K562 (cell line): ENCODE measurements around the gene BTBD2. TPM values are rescaled to one million over a fixed set of nuclear protein-coding genes. Genes with fewer than 3 reads are reported as not detected.
A peak's percentile ranks its signal among the peaks of the same experiment; 100 is the strongest.

Source experiments
- ATAC-seq: fragments of 200-7000 bp; cut with Tn5 transposase; 3 replicates; pipeline ENCODE4 v1.9.1; 2020; ENCODE audit warnings: moderate library complexity
- BruUV-seq: library from RNA; stranded (reverse); fragments of 400-500 nt; replicated peaks from 2 replicates; lab custom pipeline; 2021; lab: Mats Ljungman, UMichigan
- CTCF ChIA-PET: fragments of 300-600 bp; formaldehyde crosslinking; extraction: SDS; loops from one replicate; lab custom pipeline; 2021; ENCODE audit warnings: low intra/inter-chr PET ratio; lab: Yijun Ruan, JAX
- POLR2A ChIA-PET: fragments of 300-600, 350-650 bp; sonication (Branson Sonifier 250); formaldehyde crosslinking; extraction: SDS; loops from one replicate; lab custom pipeline; 2021; ENCODE audit warnings: antibody characterized with exemption, inconsistent platforms; lab: Yijun Ruan, JAX
- DNase-seq, 4 experiments: peaks; one replicate each; pipeline versions ENCODE4 v3.0.0 to v3.0.0-alpha.2; 2011 to 2018; ENCODE audit warnings: low spot score in 3 of 4, mixed read lengths in 3 of 4; ENCODE audit errors: extremely low read depth in 1 of 4
- FAIRE-seq: peaks from 2 replicates; lab custom pipeline; 2011; peaks lifted over from hg19 to GRCh38; lab: Jason Lieb, UNC
- H2AFZ ChIP-seq: 2 replicates; pipeline ENCODE4 v1.6.0; 2011; ENCODE audit warnings: low read depth, low read length, control low read depth, inconsistent platforms
- H3K27ac ChIP-seq: fragments of 200-600 bp; 3 replicates; pipeline ENCODE4 v1.8.0; 2011; ENCODE audit warnings: low read depth, mild to moderate bottlenecking, control low read depth, inconsistent platforms, low read length, moderate library complexity, mixed read lengths; ENCODE audit errors: extremely low read depth
- H3K27me3 ChIP-seq, 2 experiments: fragments of 300-600 bp in 1 of 2; 2 replicates in 1 of 2; 3 replicates in 1 of 2; pipeline versions ENCODE4 v1.6.0 to v1.8.0; 2011; ENCODE audit warnings: inconsistent platforms in 2 of 2, low read length in 2 of 2, mild to moderate bottlenecking in 1 of 2, mixed read lengths in 1 of 2, moderate library complexity in 1 of 2; ENCODE audit not compliant: control insufficient read depth in 2 of 2, insufficient read depth in 2 of 2
- H3K36me3 ChIP-seq: fragments of 300-600 bp; 3 replicates; pipeline ENCODE4 v1.8.0; 2011; ENCODE audit warnings: mild to moderate bottlenecking, low read length, inconsistent platforms; ENCODE audit not compliant: control insufficient read depth, insufficient read depth
- H3K4me1 ChIP-seq, 2 experiments: fragments of 200-600 bp in 1 of 2; replicated peaks in 1 of 2; 2 replicates in 1 of 2; 3 replicates in 1 of 2; pipeline versions ENCODE4 v1.5.1 to v1.8.0; 2011; ENCODE audit warnings: inconsistent platforms in 2 of 2, low read length in 2 of 2, mild to moderate bottlenecking in 1 of 2, mixed read lengths in 1 of 2, moderate library complexity in 1 of 2; ENCODE audit not compliant: control insufficient read depth in 2 of 2, insufficient read depth in 2 of 2
- H3K4me2 ChIP-seq: 2 replicates; pipeline ENCODE4 v1.6.1; 2011; ENCODE audit warnings: low read length, control low read depth, inconsistent platforms, mixed read lengths; ENCODE audit not compliant: insufficient read depth
- H3K4me3 ChIP-seq: fragments of 200-600 bp; sonication (generic), shearing (Covaris generic); 2 replicates; pipeline ENCODE4 v1.5.1; 2016; ENCODE audit warnings: control low read depth, inconsistent platforms
- H3K79me2 ChIP-seq: fragments of 200-600 bp; 3 replicates; pipeline ENCODE4 v1.8.0; 2011; ENCODE audit warnings: low read length, inconsistent platforms; ENCODE audit not compliant: control insufficient read depth, insufficient read depth
- H3K9ac ChIP-seq, 2 experiments: 2 replicates each; pipeline versions ENCODE4 v1.6.0 to v1.6.1; 2011; ENCODE audit warnings: low read depth in 2 of 2, low read length in 2 of 2, control low read depth in 1 of 2, inconsistent platforms in 1 of 2, mild to moderate bottlenecking in 1 of 2, mixed read lengths in 1 of 2; ENCODE audit not compliant: insufficient read depth in 1 of 2
- H3K9me1 ChIP-seq: one replicate; pipeline ENCODE4 v1.6.0; 2011; ENCODE audit warnings: inconsistent platforms, mild to moderate bottlenecking, low read length, moderate library complexity; ENCODE audit not compliant: control insufficient read depth, insufficient read depth
- H3K9me3 ChIP-seq: replicated peaks from 2 replicates; pipeline ENCODE4 v1.5.1; 2011; ENCODE audit warnings: low read depth, low read length, inconsistent platforms; ENCODE audit not compliant: control insufficient read depth, insufficient read depth
- H4K20me1 ChIP-seq: replicated peaks from 2 replicates; pipeline ENCODE4 v1.6.1; 2011; ENCODE audit warnings: low read length, inconsistent platforms, mixed read lengths; ENCODE audit not compliant: control insufficient read depth, insufficient read depth
- BRCA1 ChIP-seq, 2 experiments: fragments of 450-650 bp in 1 of 2; sonication (generic) in 1 of 2; formaldehyde crosslinking in 1 of 2; IDR thresholded peaks; 2 replicates each; pipeline versions ENCODE4 v1.5.0 to v1.6.1; 2017 to 2020; ENCODE audit warnings: mild to moderate bottlenecking in 1 of 2, missing genetic modification reagents in 1 of 2
- CBX1 ChIP-seq: sonication (generic); IDR thresholded peaks from 2 replicates; pipeline ENCODE4 v1.6.1; 2016; ENCODE audit warnings: antibody characterized with exemption, low read depth, mild to moderate bottlenecking
- CSDE1 ChIP-seq, 2 experiments: fragments of 450-650 bp; IDR thresholded peaks; 2 replicates each; pipeline ENCODE4 v1.6.1; 2016; ENCODE audit warnings: mild to moderate bottlenecking in 1 of 2
- MCM2 ChIP-seq: fragments of 450-650 bp; IDR thresholded peaks from 2 replicates; pipeline ENCODE4 v1.6.1; 2017; ENCODE audit warnings: low read depth, mild to moderate bottlenecking
- NFYB ChIP-seq: IDR thresholded peaks from 2 replicates; pipeline ENCODE4 v1.6.1; 2011; ENCODE audit warnings: mild to moderate bottlenecking, moderate library complexity; ENCODE audit not compliant: insufficient read length; ENCODE audit errors: extremely low read depth
- NR2C2 ChIP-seq, 2 experiments: fragments of 200-800 bp in 1 of 2; sonication (Bioruptor generic) in 1 of 2; sonication (generic) in 1 of 2; formaldehyde crosslinking in 1 of 2; IDR thresholded peaks; 2 replicates each; pipeline versions ENCODE4 v1.6.1 to v1.8.0; 2016 to 2022; ENCODE audit warnings: mild to moderate bottlenecking in 1 of 2, missing compliant biosample characterization in 1 of 2, missing genetic modification characterization in 1 of 2, missing genetic modification reagents in 1 of 2
- PCBP1 ChIP-seq: fragments of 200-400 bp; formaldehyde crosslinking; IDR thresholded peaks from 2 replicates; pipeline ENCODE4 v1.6.1; 2018; ENCODE audit warnings: mild to moderate bottlenecking, low read depth, low read length; ENCODE audit not compliant: poor library complexity, severe bottlenecking
- POLR2A ChIP-seq: fragments of 450-650 bp; conservative IDR thresholded peaks from 2 replicates; pipeline ENCODE4 v1.6.1; 2016
- PRPF4 ChIP-seq: fragments of 200-400 bp; formaldehyde crosslinking; IDR thresholded peaks from one replicate; pipeline ENCODE4 v1.6.1; 2017; ENCODE audit warnings: low read length, low read depth, mild to moderate bottlenecking; ENCODE audit not compliant: insufficient read depth, poor library complexity, severe bottlenecking
- RHOXF2B ChIP-seq: fragments of 250-450 bp; sonication (Bioruptor Pico); conservative IDR thresholded peaks from 2 replicates; pipeline ENCODE4 v1.5.1; 2021
- SIN3A ChIP-seq, 2 experiments: fragments of 150-350 bp in 1 of 2; IDR thresholded peaks; 2 replicates each; pipeline ENCODE4 v1.6.1; 2011 to 2016; ENCODE audit warnings: borderline replicate concordance in 2 of 2, low read depth in 2 of 2, low read length in 2 of 2, mild to moderate bottlenecking in 2 of 2, moderate library complexity in 2 of 2; ENCODE audit not compliant: control insufficient read depth in 1 of 2
- SUPT5H ChIP-seq: fragments of 450-650 bp; IDR thresholded peaks from 2 replicates; pipeline ENCODE4 v1.6.1; 2016
- TCF3 ChIP-seq: sonication (generic); formaldehyde crosslinking; IDR thresholded peaks from 2 replicates; pipeline ENCODE4 v1.4.0; 2020; ENCODE audit warnings: mild to moderate bottlenecking, missing genetic modification reagents
- ZBTB8A ChIP-seq: fragments of 450-650 bp; IDR thresholded peaks from 2 replicates; pipeline ENCODE4 v1.6.1; 2018; ENCODE audit warnings: mild to moderate bottlenecking, moderate library complexity; ENCODE audit not compliant: partially characterized antibody
- ZFX ChIP-seq: sonication (generic); formaldehyde crosslinking; IDR thresholded peaks from 2 replicates; pipeline ENCODE4 v1.8.0; 2022; ENCODE audit warnings: mild to moderate bottlenecking, missing genetic modification reagents, moderate library complexity
- ZNF121 ChIP-seq: sonication (generic); formaldehyde crosslinking; conservative IDR thresholded peaks from 2 replicates; pipeline ENCODE4 v1.8.0; 2022; ENCODE audit warnings: missing genetic modification reagents
- ZNF445 ChIP-seq: fragments of 250-450 bp; sonication (Bioruptor Pico); IDR thresholded peaks from 2 replicates; pipeline ENCODE4 v1.4.0; 2020; ENCODE audit warnings: low read depth, mild to moderate bottlenecking, moderate library complexity
- ZNF584 ChIP-seq: fragments of 200-800 bp; sonication (Bioruptor generic); IDR thresholded peaks from 2 replicates; pipeline ENCODE4 v1.6.1; 2016; ENCODE audit warnings: low read depth, mild to moderate bottlenecking, missing genetic modification characterization, missing compliant biosample characterization
- WGBS: fragments of 100-300 bp; shearing (Covaris generic); methylation state at CpG from one replicate; pipeline ENCODE4 v1.1.6; 2016; ENCODE audit warnings: low coverage, mixed read lengths; ENCODE audit not compliant: insufficient coverage; ENCODE audit errors: missing lambda C conversion rate; 5-methylcytosine and 5-hydroxymethylcytosine counted together
- in situ Hi-C: fragments of 300-500 bp; cut with MboI; formaldehyde crosslinking; loops from 4 replicates; pipeline ENCODE4 v1.15.0; 2018; ENCODE audit warnings: inconsistent platforms, mixed read lengths
- intact Hi-C: fragments of 100-400 bp; cut with micrococcal nuclease; formaldehyde crosslinking; loops from 2 replicates; pipeline ENCODE4 v1.14.2; 2022
- polyA plus RNA-seq, 8 experiments: library from polyadenylated mRNA; depleted of rRNA in 4 of 8; stranded (reverse) in 5 of 8; unstranded in 3 of 8; fragments of >200 nt; fragmentation: Nextera tagmentation in 2 of 8; fragmentation: Illumina TruSeq in 1 of 8; extraction: Ambion mirVana in 2 of 8; extraction: Trizol in 1 of 8; gene quantifications; 2 replicates each; pipeline versions ENCODE4 v1.2.1 to v1.2.3, GENCODE V29; 2011 to 2014; ENCODE audit warnings: inconsistent platforms in 1 of 8, missing spikeins in 1 of 8
- total RNA-seq, 7 experiments: library from RNA; depleted of rRNA in 6 of 7; stranded (reverse); fragments of >200 nt in 6 of 7; fragmentation: Illumina TruSeq in 2 of 7; extraction: Trizol in 2 of 7; gene quantifications; 2 replicates each; pipeline versions ENCODE4 v1.2.1 to v1.2.3, GENCODE V29; 2011 to 2021; ENCODE audit warnings: low replicate concordance in 1 of 7
- TF ChIP-seq, protein P1 (sequence below): fragments of 150-350 bp; IDR thresholded peaks from 2 replicates; pipeline ENCODE4 v1.6.1; 2014; ENCODE audit warnings: low read depth, mild to moderate bottlenecking, low read length, borderline replicate concordance

BTBD2 gene
- total and polyA plus RNA-seq, 9 of the 15 experiments (the other 6 are each of a cell fraction or from before 2014, with no cell fraction given): 0.10 to 15.6 (median 6.9) TPM

DNA sequence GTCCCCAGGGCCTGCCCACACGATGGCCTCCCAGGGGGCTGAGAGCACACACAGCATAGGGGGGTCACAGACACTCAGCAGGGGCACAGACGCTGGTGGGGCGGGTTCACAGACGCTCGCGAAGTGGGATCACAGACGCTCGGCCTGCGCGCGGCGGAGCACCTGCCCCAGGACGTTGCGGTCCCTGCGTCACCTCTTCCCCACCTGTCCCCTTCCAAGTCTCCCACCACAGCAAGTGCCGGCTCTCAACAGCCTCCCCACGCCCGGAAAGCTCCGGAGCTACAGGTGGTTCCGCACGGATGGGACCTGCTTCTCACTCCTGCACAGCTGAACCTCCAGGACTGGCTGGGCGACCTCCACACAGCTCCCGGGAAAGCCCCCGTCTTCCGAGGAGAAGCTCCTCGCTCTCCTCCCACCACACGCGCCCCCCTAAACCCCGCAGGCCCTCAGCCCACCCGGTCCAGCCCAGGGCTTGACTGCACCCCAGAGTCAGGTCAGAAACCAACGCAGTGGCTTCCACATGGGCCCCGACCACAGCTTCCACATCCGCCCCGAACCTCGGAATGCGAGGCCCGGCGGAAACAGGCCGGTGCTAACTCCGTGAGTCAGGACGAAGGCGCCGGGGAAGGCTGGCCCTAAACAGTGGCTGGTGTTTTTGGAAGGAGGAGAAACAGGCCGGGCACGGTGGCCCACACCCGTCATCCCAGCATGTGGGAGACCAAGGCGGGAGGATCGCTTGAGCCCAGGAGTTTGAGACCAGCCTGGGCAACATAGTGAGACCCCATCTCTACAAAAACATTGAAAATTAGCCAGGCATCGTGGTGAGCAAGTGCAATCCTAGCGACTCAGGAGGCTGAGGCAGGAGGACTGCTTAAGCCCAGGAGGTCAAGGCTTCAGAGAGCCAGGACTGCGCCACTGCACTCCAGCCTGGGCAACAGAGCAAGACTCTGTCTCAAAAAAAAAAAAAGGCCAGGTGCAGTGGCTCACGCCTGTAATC is 16.5 kb downstream of the BTBD2 start:
- Histone ChIP-seq H3K9me3 (no peaks in the 10 kb centered on the region), H4K20me1 (no peaks in the 10 kb centered on the region), H3K4me2 (no peak overlapping the region), H3K79me2 (no peaks in the 10 kb centered on the region), H3K4me3 (no peak overlapping the region), H3K4me1 (peaks cover 0 to 23% of the 10 kb centered on the region in 2 experiments; a peak in 2 of 5 replicates), H3K27ac (no peak overlapping the region), H3K36me3 (no peaks in the 10 kb centered on the region), H2AFZ (no peak overlapping the region), H3K9ac (peak overlapping the region in 1 of 2 experiments; percentile 10; a peak in 1 of 4 replicates), H3K9me1 (no peaks in the 10 kb centered on the region), H3K27me3 (no peaks in the 10 kb centered on the region)
- ChIA-PET CTCF (no interaction called here), POLR2A (no interaction called here)
- WGBS: 75% methylated on average over 31 of the region's 52 CpGs
- in situ Hi-C loops (no loop called here), intact Hi-C loops (no loop called here)
- ATAC-seq (no peak), FAIRE-seq (no peak), DNase-seq (no peak)
- no TSS peak for BruUV-seq
- TF ChIP-seq MCM2 (no peak), ZNF584 (CRISPR knock-in tag) (no peak), CBX1 (no peak), NR2C2 (CRISPR knock-in tag; IDR thresholded peaks at IDR 0.05) (no peak), NR2C2 (tag; IDR thresholded peaks at IDR 0.05) (no peak), ZNF445 (CRISPR knock-in tag) (no peak), RHOXF2B (CRISPR knock-in tag) (no peak), ZBTB8A (no peak), ZFX (no peak), SIN3A (IDR thresholded peaks at IDR 0.05; ENCODE audit: borderline replicate concordance in 2 of 2, control insufficient read depth in 1 of 2, low read depth in 2 of 2, low read length in 2 of 2) (no peak), BRCA1 (IDR thresholded peaks at IDR 0.05) (no peak), BRCA1 (CRISPR knock-in tag; IDR thresholded peaks at IDR 0.05) (no peak), ZNF121 (peak; percentile 96), SUPT5H (no peak), TCF3 (CRISPR knock-in tag) (no peak), PRPF4 (no peak), PCBP1 (peak; percentile 40), NFYB (no peak), CSDE1 (IDR thresholded peaks at IDR 0.05) (no peak), POLR2A (no peak)
- TF ChIP-seq, protein P1, sequence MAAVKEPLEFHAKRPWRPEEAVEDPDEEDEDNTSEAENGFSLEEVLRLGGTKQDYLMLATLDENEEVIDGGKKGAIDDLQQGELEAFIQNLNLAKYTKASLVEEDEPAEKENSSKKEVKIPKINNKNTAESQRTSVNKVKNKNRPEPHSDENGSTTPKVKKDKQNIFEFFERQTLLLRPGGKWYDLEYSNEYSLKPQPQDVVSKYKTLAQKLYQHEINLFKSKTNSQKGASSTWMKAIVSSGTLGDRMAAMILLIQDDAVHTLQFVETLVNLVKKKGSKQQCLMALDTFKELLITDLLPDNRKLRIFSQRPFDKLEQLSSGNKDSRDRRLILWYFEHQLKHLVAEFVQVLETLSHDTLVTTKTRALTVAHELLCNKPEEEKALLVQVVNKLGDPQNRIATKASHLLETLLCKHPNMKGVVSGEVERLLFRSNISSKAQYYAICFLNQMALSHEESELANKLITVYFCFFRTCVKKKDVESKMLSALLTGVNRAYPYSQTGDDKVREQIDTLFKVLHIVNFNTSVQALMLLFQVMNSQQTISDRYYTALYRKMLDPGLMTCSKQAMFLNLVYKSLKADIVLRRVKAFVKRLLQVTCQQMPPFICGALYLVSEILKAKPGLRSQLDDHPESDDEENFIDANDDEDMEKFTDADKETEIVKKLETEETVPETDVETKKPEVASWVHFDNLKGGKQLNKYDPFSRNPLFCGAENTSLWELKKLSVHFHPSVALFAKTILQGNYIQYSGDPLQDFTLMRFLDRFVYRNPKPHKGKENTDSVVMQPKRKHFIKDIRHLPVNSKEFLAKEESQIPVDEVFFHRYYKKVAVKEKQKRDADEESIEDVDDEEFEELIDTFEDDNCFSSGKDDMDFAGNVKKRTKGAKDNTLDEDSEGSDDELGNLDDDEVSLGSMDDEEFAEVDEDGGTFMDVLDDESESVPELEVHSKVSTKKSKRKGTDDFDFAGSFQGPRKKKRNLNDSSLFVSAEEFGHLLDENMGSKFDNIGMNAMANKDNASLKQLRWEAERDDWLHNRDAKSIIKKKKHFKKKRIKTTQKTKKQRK: no peak
